Hepatocyte (in vitro differentiated cells): ENCODE data around the gene CEP135.

Source experiments
- EZH2 ChIP-seq: fragments of 200-600 bp; sonication (generic); IDR thresholded peaks from 2 replicates; pipeline ENCODE4 v1.6.1; 2016; ENCODE audit warnings: antibody characterized with exemption, mild to moderate bottlenecking, borderline replicate concordance
- EZH2phosphoT487 ChIP-seq: fragments of 200-600 bp; sonication (generic); IDR thresholded peaks from one replicate; pipeline ENCODE4 v1.6.1; 2018; ENCODE audit warnings: antibody characterized with exemption, mild to moderate bottlenecking, low read depth, moderate library complexity; ENCODE audit not compliant: unreplicated experiment, severe bottlenecking
- TF ChIP-seq, protein P1 (sequence below): fragments of 200-600 bp; sonication (generic); IDR thresholded peaks from 2 replicates; pipeline ENCODE4 v1.5.1; 2016; ENCODE audit warnings: antibody characterized with exemption, mild to moderate bottlenecking; ENCODE audit not compliant: poor library complexity

DNA sequence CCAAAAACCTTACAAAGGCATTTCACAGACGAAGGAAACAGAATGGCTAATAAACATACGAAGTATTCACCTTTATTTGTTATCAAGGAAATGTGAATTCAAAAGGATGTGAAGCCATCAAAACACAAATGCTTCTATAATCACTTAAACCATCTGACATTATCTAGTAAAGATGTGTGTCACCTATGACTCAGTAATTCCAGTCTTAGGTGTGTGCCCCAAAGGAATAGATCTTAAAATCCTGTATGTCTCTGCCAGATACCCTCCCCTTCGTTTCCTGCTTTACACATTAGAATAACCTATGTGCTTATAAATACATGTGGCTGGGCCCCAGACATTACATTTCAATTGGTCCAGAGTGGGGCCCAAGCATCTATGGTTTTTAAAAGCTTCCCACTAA lies 41.8 kb upstream of the CEP135 start:
- TF ChIP-seq, protein P1, sequence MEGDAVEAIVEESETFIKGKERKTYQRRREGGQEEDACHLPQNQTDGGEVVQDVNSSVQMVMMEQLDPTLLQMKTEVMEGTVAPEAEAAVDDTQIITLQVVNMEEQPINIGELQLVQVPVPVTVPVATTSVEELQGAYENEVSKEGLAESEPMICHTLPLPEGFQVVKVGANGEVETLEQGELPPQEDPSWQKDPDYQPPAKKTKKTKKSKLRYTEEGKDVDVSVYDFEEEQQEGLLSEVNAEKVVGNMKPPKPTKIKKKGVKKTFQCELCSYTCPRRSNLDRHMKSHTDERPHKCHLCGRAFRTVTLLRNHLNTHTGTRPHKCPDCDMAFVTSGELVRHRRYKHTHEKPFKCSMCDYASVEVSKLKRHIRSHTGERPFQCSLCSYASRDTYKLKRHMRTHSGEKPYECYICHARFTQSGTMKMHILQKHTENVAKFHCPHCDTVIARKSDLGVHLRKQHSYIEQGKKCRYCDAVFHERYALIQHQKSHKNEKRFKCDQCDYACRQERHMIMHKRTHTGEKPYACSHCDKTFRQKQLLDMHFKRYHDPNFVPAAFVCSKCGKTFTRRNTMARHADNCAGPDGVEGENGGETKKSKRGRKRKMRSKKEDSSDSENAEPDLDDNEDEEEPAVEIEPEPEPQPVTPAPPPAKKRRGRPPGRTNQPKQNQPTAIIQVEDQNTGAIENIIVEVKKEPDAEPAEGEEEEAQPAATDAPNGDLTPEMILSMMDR, result no peak
- no peak for TF ChIP-seq EZH2phosphoT487
- TF ChIP-seq EZH2, result no peak
